ENCODE measurements around the gene PAAF1. TPM values are rescaled to one million over a fixed set of nuclear protein-coding genes. Genes with fewer than 3 reads are reported as not detected.

PAAF1 gene
- total and polyA plus RNA-seq, 2 of the 13 experiments (the other 11 are each of a cell fraction or from before 2014, with no cell fraction given), result 13.5 to 28.8 TPM

DNA sequence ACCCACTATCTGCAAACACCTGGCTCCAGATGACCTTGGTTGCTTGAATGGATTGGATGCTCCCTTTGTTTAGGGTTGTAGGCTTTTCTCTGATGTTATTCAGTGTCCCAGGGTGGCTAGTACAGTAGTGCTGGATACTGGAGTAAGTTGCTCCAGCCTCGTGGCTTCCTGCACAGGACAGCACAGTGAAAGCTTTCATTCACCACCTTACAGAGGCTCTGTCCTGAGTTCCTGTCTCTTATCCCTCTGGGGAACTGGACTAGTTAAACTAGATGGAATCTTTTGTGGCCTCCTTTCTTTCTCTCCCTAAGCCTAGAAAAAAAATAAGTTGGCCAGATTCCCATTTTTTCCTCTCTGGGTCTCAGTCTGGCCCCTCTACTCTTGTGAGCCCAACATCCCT, 46.5 kb upstream of the PAAF1 start (continued):
- TF ChIP-seq, protein P1, sequence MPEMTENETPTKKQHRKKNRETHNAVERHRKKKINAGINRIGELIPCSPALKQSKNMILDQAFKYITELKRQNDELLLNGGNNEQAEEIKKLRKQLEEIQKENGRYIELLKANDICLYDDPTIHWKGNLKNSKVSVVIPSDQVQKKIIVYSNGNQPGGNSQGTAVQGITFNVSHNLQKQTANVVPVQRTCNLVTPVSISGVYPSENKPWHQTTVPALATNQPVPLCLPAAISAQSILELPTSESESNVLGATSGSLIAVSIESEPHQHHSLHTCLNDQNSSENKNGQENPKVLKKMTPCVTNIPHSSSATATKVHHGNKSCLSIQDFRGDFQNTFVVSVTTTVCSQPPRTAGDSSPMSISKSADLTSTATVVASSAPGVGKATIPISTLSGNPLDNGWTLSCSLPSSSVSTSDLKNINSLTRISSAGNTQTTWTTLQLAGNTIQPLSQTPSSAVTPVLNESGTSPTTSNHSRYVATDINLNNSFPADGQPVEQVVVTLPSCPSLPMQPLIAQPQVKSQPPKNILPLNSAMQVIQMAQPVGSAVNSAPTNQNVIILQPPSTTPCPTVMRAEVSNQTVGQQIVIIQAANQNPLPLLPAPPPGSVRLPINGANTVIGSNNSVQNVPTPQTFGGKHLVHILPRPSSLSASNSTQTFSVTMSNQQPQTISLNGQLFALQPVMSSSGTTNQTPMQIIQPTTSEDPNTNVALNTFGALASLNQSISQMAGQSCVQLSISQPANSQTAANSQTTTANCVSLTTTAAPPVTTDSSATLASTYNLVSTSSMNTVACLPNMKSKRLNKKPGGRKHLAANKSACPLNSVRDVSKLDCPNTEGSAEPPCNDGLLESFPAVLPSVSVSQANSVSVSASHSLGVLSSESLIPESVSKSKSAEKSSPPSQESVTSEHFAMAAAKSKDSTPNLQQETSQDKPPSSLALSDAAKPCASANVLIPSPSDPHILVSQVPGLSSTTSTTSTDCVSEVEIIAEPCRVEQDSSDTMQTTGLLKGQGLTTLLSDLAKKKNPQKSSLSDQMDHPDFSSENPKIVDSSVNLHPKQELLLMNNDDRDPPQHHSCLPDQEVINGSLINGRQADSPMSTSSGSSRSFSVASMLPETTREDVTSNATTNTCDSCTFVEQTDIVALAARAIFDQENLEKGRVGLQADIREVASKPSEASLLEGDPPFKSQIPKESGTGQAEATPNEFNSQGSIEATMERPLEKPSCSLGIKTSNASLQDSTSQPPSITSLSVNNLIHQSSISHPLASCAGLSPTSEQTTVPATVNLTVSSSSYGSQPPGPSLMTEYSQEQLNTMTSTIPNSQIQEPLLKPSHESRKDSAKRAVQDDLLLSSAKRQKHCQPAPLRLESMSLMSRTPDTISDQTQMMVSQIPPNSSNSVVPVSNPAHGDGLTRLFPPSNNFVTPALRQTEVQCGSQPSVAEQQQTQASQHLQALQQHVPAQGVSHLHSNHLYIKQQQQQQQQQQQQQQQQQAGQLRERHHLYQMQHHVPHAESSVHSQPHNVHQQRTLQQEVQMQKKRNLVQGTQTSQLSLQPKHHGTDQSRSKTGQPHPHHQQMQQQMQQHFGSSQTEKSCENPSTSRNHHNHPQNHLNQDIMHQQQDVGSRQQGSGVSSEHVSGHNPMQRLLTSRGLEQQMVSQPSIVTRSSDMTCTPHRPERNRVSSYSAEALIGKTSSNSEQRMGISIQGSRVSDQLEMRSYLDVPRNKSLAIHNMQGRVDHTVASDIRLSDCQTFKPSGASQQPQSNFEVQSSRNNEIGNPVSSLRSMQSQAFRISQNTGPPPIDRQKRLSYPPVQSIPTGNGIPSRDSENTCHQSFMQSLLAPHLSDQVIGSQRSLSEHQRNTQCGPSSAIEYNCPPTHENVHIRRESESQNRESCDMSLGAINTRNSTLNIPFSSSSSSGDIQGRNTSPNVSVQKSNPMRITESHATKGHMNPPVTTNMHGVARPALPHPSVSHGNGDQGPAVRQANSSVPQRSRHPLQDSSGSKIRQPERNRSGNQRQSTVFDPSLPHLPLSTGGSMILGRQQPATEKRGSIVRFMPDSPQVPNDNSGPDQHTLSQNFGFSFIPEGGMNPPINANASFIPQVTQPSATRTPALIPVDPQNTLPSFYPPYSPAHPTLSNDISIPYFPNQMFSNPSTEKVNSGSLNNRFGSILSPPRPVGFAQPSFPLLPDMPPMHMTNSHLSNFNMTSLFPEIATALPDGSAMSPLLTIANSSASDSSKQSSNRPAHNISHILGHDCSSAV (CRISPR knock-in tag; IDR thresholded peaks at IDR 0.05; ENCODE audit: borderline replicate concordance), result no peak

DNA sequence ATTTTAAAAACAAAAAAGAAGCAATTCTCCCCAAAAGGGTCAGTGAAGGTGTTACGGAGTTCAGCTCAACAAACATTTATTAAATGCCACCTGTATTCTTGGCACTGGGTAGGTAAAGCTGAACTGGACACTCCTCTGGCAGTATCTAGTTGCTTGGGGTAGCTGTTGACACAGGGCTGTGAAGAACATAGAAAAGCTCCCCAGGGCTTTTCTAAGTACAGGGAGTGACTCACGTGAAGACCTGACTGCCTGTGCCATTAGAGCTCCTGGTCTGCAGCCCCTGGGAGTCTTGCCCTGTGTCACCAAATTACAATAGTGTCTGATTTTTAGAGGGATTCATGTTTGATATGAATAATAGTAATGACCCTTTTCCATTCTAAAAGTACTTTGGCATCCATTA, 43.7 kb upstream of the PAAF1 start:
- no peak for TF ChIP-seq NFE2L2 (IDR thresholded peaks at IDR 0.05; ENCODE audit: low read length)
- TF ChIP-seq SIN3A (IDR thresholded peaks at IDR 0.05; ENCODE audit: borderline replicate concordance, low read depth, low read length), result no peak
- TF ChIP-seq, protein P2, sequence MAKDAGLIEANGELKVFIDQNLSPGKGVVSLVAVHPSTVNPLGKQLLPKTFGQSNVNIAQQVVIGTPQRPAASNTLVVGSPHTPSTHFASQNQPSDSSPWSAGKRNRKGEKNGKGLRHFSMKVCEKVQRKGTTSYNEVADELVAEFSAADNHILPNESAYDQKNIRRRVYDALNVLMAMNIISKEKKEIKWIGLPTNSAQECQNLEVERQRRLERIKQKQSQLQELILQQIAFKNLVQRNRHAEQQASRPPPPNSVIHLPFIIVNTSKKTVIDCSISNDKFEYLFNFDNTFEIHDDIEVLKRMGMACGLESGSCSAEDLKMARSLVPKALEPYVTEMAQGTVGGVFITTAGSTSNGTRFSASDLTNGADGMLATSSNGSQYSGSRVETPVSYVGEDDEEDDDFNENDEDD (CRISPR knock-in tag; IDR thresholded peaks at IDR 0.05; ENCODE audit: borderline replicate concordance), result no peak
- FAIRE-seq (no peak), ATAC-seq (no peak), DNase-seq (ENCODE audit: low spot score) (no peak)
- Histone ChIP-seq H3K79me2 (ENCODE audit: insufficient read depth, low read length) (no peaks in the 10 kb centered on the region), H3K27ac (ENCODE audit: extremely low read length, insufficient read depth, low read length) (no peak overlapping the region), H3K4me3 (replicated peaks in 1 of 3; ENCODE audit: insufficient read depth in 1 of 3, low read depth in 2 of 3, low read length in 3 of 3) (no peak overlapping the region), H3K4me2 (ENCODE audit: low read depth, low read length) (no peak overlapping the region), H3K4me1 (ENCODE audit: insufficient read depth, low read length) (no peaks in the 10 kb centered on the region), H4K20me1 (ENCODE audit: insufficient read depth, low read length) (no peaks in the 10 kb centered on the region), H3K9ac (ENCODE audit: insufficient read depth, low read depth, low read length) (no peak overlapping the region), H3K27me3 (ENCODE audit: control insufficient read depth in 1 of 2, insufficient read depth in 2 of 2, low read length in 2 of 2) (no peaks in the 10 kb centered on the region), H3K9me3 (ENCODE audit: low read length) (no peaks in the 10 kb centered on the region), H3K36me3 (replicated peaks in 1 of 2; ENCODE audit: control insufficient read depth in 1 of 2, insufficient read depth in 2 of 2, low read length in 2 of 2) (peaks cover 15 to 38% of the 10 kb centered on the region in 2 experiments), H2AFZ (ENCODE audit: low read length) (no peak overlapping the region)
- CTCF ChIA-PET (ENCODE audit: low intra/inter-chr PET ratio, low total read pairs), result no interaction called here
- intact Hi-C loops (cut with micrococcal nuclease; ENCODE audit: unreplicated experiment), result no loop called here
- POLR2A ChIA-PET, result no interaction called here
- no TSS peak for BruUV-seq (replicated peaks)
- in situ Hi-C loops (cut with HindIII; ENCODE audit: extremely low pct_ligation_motif_present, low pct_unique_long_range_greater_than_20kb), result no loop called here
- 83% methylated on average over 2 of the region's 2 CpGs for WGBS (ENCODE audit: low lambda C conversion rate)
